Right hindlimb (tissue), 1 donor: ENCODE results near the gene SLC22A2.

Source experiments
- DNase-seq: peaks from one replicate; pipeline ENCODE4 v3.0.0-alpha.2; 2018

The SLC22A2 gene

GRCh38 chr6:160273196-160273595 lies 14.6 kb upstream of the SLC22A2 start:
- no peak for DNase-seq

DNA sequence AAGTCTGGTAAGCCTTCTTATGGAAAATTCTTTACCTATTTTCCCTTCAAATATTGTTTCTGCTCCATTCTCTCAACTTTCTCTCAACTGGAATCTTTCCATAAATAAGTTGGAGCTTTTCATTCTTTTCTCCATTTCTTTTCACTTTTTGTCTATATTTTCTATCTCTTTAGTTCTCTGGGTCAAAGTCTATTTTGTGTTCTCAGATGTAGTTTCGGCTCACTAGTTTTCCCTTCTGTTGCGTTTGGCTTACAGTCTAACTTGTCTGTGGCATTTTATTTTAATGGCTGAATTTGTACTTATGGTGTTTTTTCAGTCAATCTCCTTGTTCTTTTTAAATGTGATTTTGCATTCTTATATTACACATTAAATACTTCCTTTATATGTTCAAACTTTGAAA lies 14.1 kb upstream of the SLC22A2 start:
- no peak for DNase-seq

DNA sequence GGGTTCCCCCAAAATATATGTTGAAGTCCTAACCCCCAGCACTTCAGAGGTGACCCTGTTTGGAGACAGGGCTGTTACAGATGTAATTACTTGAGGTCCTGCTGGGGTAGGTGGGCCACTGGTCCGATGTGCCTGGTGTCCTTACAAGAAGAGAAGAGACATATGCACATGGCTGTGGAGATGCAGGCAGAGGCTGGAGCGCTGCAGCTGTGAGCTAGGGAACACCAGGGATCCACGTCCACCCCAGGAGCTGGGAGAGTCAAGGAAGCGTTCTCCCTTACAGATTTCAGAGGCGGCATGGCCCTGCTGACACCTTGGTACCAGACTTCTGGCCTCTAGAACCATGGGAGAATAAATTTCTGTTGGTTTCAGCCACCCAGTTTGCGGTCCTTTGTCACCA lies 11.7 kb upstream of the SLC22A2 start:
- no peak for DNase-seq

GRCh38 chr6:160269771-160270170 lies 11.2 kb upstream of the SLC22A2 start:
- DNase-seq, result no peak

DNA sequence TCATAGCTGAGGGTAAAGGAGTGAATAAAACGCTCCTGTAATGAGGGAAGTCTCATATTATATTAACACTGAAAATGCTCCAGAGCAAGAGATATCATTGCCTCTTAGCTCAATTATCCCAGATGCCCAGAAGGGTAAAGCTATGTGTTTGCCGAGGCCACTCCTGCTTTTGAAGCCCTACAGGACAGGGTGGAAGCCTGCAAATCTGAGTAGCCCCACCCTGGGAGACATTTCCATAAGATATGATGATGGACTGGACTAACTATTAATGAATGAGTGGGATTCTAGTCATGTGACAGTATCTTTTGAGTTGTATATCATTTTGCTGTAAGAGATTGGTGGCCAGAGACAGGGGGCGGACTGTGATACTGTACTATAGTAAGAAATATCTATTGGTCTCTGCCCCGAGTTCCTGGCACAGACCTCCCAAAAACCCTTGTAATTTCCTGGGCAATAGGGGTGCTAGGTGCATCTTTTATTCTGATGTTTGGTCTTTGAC lies 10.5 kb upstream of the SLC22A2 start:
- no peak for DNase-seq

- no peak for DNase-seq
These were observed 8.5 kb upstream of the SLC22A2 start for GRCh38 chr6:160267102-160267501.

DNA sequence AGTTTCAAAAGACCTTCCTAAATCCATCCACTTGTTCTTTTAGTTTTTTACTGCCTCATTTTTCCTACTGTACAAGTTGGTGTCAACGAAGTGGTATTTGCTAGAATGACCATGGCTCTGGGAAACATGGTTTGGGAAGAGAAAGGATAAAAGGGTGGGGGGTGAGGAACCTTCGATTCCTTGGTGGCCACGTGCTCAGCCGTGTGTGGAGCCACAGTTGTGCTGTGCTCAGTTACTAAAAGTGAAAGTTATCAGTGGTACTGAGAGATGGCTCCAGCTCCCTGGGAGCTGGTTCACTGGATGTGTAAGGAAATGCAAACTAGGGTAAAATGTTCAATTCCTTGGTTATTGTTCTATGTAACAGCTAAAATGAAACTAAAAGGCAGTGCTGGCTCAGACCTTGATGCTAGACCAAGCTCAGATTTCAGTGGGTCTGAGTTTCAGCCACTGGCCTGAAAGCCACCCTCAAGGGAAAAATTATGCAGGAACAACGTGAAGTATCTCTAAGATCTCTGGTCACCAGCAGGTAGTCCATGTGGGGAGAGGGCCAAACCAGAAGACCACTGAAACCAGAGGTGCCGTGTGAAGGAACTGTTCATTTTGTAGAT lies 7.4 kb upstream of the SLC22A2 start:
- no peak for DNase-seq

- DNase-seq, result no peak
These were observed 5.5 kb upstream of the SLC22A2 start for GRCh38 chr6:160264061-160264612.

DNA sequence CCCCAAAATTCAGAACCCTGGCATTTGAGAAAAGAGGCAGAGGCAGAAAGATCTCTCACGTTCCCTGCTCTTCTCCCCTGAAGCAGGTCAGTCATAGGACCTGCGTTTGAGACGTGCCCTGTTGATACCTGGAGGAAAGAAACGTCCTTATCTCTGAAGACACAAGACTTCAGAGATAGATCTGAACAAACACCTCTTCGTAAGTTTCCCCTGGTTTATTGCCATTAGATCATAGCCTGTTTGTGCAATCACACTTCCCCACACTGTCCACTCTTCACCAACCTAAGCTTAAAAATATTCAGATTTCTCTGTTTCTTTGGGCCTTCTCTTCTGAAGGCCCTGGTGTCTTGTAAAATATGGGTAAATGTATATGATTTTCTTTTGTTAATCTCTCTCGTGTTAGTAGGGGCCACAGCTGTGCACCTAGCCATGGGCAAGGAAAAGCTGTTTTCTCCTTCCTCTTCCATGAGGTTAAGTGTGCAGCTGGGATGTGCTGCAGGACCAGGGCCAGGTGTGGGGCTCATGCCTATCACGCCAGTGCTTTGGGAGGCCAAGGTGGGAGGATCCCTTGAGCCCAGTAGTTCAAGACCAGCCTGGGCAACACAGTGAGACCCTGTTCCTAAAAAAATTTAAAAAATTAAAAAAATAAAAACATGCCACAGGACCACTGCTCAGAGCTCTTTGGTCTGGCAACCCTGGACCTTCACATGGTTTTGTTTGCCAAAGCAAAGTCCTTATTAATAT lies 4.7 kb upstream of the SLC22A2 start:
- DNase-seq, result no peak

- no peak for DNase-seq
These were observed 3.5 kb upstream of the SLC22A2 start for GRCh38 chr6:160261991-160262680.

GRCh38 chr6:160260803-160261450 lies 2.3 kb upstream of the SLC22A2 start:
- DNase-seq, result no peak

DNA sequence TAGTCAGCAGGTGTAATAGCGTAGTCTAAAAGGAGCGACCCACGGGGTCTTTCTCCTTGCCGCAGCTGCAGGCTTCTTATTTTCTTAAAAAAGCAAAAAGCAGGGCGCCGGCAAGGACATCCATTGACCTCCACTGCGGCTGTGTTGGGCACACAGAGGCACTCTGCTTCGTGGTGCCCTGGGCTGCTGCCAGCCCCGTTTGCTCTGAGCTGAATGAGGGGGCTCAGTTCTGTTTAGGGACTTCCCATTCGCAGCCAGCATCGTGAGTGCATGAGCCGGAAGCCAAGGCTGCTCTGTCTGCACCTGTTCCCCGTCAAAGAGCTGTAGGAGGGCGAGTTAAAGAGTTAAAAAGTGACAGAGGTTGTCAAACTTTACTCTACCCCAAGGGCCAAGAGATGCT lies 1.7 kb upstream of the SLC22A2 start:
- DNase-seq, result no peak

DNA sequence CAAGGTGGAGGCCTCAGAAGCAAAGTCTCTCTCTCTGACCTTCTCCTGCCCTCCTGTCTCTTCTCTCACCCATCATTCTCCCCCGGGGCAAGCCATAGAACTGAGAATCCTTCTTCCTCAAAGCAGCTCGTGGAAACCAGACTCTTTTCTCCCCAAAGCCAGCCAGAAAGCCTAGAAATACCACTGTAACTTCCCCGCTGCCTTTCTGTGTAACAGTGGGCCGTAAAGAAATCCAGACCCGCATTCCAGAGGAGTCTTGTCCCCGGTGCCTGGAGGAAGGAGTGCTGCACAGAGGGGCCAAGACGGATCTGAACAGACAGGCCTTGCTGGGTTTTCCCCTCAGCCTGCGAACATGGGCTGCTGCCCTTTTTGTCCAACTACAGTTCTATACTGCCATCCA lies 977 bp upstream of the SLC22A2 start:
- no peak for DNase-seq

- no peak for DNase-seq
These were observed 463 bp upstream of the SLC22A2 start for GRCh38 chr6:160259143-160259425.

DNA sequence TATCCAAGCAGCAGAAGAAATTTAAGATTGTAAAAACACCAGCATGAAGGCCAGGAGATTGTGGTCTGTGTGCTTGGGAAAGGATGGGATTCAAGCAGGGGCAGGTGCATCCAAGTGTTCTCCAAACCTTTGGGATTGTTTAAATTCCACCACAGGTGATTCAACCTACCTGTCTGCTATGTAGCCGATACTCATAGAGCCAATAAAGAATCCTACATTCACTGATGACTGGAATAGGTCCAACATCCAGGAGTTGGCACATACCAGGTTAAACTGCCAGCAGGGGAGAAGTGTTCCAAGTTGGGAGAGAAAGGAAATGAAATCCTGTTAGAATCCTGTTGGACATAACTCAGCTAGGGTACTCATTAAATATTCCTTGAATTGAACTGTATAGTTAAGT lies 2.2 kb downstream of the SLC22A2 start:
- no peak for DNase-seq

DNA sequence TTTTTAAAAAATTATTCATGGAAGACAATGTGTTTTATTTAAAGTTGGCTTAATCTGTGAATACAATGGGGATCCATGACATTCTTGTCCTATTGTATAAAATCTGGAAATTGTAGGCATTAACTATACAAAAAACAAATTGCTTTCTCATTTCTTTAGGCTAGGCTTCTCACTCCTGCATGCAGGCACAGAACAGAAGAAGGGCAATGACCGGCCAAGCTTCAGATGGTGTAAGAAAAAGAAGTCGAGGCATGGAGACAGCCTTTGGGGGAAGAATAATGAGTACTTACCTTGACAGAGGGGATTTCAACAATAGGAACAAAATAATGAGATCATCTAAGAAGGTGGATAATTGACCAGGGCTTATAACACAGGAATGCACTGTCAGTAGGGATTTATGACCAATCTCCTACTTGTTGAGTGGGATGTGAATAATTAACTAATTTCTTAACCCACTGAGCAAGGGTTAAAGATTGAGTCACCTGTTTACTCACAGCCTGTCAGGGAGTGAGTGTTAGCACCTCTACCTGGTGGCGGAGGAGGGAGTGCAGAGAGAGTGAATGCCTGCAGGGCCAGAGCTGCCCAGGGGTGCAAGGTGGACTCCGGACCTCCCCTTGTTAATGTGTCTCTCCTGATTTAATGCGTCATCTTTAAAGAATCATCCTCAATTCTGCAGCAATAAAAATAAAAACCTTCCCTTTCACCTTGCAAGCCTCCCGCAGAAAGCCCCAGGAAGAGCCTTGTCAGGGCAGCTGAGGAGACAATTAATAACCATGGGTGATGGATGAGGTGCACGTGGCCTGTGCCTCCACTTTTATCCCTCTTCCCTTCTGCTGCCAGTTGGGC lies 3.9 kb downstream of the SLC22A2 start:
- no peak for DNase-seq

- no peak for DNase-seq
These were observed 4.9 kb downstream of the SLC22A2 start for GRCh38 chr6:160253714-160254113.

DNA sequence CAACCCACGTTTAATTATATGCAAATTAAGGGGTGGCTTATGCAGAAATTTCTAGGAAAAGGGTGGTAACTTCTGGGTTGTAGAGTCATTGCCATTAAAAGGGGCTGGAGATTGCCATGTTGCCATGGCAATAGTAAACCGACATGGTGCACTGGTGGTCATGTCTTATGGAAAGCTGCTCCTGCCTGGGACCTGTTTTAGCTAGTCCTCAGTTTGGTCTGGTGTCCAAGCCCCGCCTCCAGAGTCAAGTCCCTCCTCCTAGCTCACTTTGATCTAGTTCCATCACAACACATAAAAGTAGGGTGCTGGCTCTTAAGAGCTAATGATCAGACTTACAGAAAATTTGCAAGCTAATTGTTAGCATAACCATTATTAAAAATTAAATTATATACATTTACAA lies 5.3 kb downstream of the SLC22A2 start:
- no peak for DNase-seq

- DNase-seq, result no peak
These were observed 6.4 kb downstream of the SLC22A2 start for GRCh38 chr6:160252073-160252813.

DNA sequence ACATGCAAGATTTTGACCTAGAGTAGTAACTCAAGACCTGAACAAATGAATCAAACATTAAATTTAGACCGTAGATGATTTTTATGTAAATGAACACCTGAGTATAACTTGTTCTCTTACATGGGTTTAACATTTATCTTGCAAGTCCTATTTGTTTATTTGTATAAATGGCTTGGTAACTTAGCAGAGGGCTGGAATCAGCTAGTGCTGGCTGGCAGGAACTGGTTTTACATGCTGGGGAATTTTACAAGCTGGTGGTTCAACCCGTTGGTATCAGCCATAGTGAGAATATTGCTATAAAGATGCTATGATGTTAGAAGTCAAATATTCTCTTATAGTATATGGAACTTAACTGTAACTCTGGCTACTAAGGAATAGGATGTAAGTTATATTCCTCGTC lies 8.9 kb downstream of the SLC22A2 start:
- no peak for DNase-seq

DNA sequence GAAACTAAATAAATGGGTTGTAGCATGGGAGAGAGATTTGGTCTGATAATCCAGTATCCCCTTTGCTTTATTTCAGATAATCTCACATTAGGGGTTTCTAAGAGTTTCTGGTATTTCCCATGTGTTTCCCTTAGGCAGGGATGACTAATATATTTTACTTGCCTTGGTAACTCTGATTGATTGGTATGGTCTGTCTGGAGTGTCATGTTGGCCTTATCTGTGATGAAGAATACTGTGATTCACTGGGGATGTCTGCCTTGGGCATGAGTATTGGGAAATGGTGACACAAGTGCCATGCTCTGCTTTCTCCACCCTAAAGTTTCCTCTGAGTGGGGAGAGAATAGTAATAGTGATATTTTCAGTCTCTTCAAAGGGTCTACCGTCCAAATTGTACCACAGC lies 10.1 kb downstream of the SLC22A2 start:
- no peak for DNase-seq

GRCh38 chr6:160247457-160247883 lies 11.2 kb downstream of the SLC22A2 start:
- DNase-seq, result peak; percentile 44
